MM.1S (cell line): ENCODE data around the gene JMJD7.

ENCODE experiments used
- DNase-seq: peaks from one replicate; pipeline ENCODE4 v3.0.0-alpha.2; 2015
- H2AFZ ChIP-seq: fragments of 300-600 bp; sonication (generic); 2 replicates; pipeline ENCODE4 v1.6.0; 2016; ENCODE audit warnings: antibody characterized with exemption, low read length
- H3F3A ChIP-seq: fragments of 300-600 bp; sonication (generic); 2 replicates; pipeline ENCODE4 v1.6.1; 2016; ENCODE audit warnings: mild to moderate bottlenecking, antibody characterized with exemption, low read length, moderate library complexity, mixed read lengths; ENCODE audit not compliant: insufficient read depth
- H3K27ac ChIP-seq: fragments of 300-600 bp; sonication (generic); 2 replicates; pipeline ENCODE4 v1.5.1; 2016; ENCODE audit warnings: mild to moderate bottlenecking, low read length
- H3K27me3 ChIP-seq: fragments of 300-600 bp; sonication (generic); replicated peaks from 2 replicates; pipeline ENCODE4 v1.6.0; 2016; ENCODE audit warnings: low read length; ENCODE audit not compliant: insufficient read depth
- H3K36me3 ChIP-seq: fragments of 300-600 bp; sonication (generic); replicated peaks from 2 replicates; pipeline ENCODE4 v1.6.1; 2016; ENCODE audit warnings: mild to moderate bottlenecking, low read length, mixed read lengths; ENCODE audit not compliant: insufficient read depth
- H3K4me1 ChIP-seq: fragments of 300-600 bp; sonication (generic); 2 replicates; pipeline ENCODE4 v1.6.1; 2016; ENCODE audit warnings: low read length, mixed read lengths
- H3K4me2 ChIP-seq: fragments of 300-600 bp; sonication (generic); 2 replicates; pipeline ENCODE4 v1.6.0; 2016; ENCODE audit warnings: low read depth, low read length
- H3K4me3 ChIP-seq: fragments of 300-600 bp; sonication (generic); 2 replicates; pipeline ENCODE4 v1.5.1; 2016; ENCODE audit warnings: low read length, mixed read lengths
- H3K79me2 ChIP-seq: fragments of 300-600 bp; sonication (generic); 2 replicates; pipeline ENCODE4 v1.6.1; 2016; ENCODE audit warnings: mixed run types, low read length, mixed read lengths
- H3K9ac ChIP-seq: fragments of 300-600 bp; sonication (generic); 2 replicates; pipeline ENCODE4 v1.6.1; 2016; ENCODE audit warnings: low read length, mixed read lengths
- H3K9me2 ChIP-seq: fragments of 300-600 bp; sonication (generic); replicated peaks from 2 replicates; pipeline ENCODE4 v1.6.1; 2016; ENCODE audit warnings: mild to moderate bottlenecking, low read length, mixed read lengths; ENCODE audit not compliant: insufficient read depth
- H3K9me3 ChIP-seq: fragments of 300-600 bp; sonication (generic); replicated peaks from 2 replicates; pipeline ENCODE4 v1.6.1; 2016; ENCODE audit warnings: mild to moderate bottlenecking, low read length, mixed read lengths; ENCODE audit not compliant: insufficient read depth
- H4K20me1 ChIP-seq: fragments of 300-600 bp; sonication (generic); 2 replicates; pipeline ENCODE4 v1.6.1; 2016; ENCODE audit warnings: mild to moderate bottlenecking, low read length, moderate library complexity, mixed read lengths; ENCODE audit not compliant: insufficient read depth
- CTCF ChIP-seq: fragments of 300-600 bp; sonication (generic); IDR thresholded peaks from 2 replicates; pipeline ENCODE4 v1.5.1; 2016; ENCODE audit warnings: antibody characterized with exemption, low read length, mixed read lengths
- EZH2 ChIP-seq: fragments of 300-600 bp; sonication (generic); optimal IDR thresholded peaks from 2 replicates; pipeline ENCODE3; 2017; ENCODE audit warnings: low read depth, mild to moderate bottlenecking, antibody characterized with exemption, low read length, mixed read lengths
- EZH2phosphoT487 ChIP-seq: fragments of 300-600 bp; sonication (generic); IDR thresholded peaks from 2 replicates; pipeline ENCODE4 v1.6.1; 2018; ENCODE audit warnings: antibody characterized with exemption, low read length

The JMJD7 gene

GRCh38 chr15:41886741-41887140 lies 58.8 kb downstream of the JMJD7 start:
- Histone ChIP-seq H3K27me3 (no peaks in the 10 kb centered on the region), H3F3A (no peaks in the 10 kb centered on the region), H3K9ac (no peak overlapping the region), H4K20me1 (no peaks in the 10 kb centered on the region), H3K9me3 (no peaks in the 10 kb centered on the region), H3K9me2 (no peaks in the 10 kb centered on the region), H3K4me2 (no peak overlapping the region), H3K79me2 (no peaks in the 10 kb centered on the region), H3K27ac (no peak overlapping the region), H3K36me3 (no peaks in the 10 kb centered on the region), H3K4me1 (0 out of 2 replicates have a peak, but pooled peaks cover 2% of the 10 kb centered on the region), H3K4me3 (no peak overlapping the region), H2AFZ (no peak overlapping the region)
- TF ChIP-seq EZH2 (no peak), EZH2phosphoT487 (no peak), CTCF (no peak)
- no peak for DNase-seq

DNA sequence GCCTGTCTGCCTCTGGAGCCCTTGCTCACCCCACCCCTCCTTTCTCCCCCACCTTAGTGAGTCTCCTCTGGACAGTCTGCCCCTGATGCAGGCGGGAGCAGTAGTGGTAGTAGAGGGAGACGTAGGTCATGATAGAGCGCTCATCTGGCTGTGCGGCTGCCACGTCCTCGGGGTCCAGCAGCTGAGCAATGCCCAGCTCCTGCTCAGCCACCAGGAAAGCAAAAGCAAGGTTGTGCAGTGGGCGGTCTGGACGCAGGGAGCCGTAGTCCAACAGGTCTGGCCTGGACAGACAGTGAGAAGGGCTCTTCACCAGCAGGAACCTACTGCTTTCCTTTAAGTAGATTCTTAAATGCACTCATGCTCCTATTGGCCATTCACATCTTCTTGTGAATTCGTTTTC lies 59.3 kb downstream of the JMJD7 start:
- Histone ChIP-seq H3K9me3 (no peaks in the 10 kb centered on the region), H4K20me1 (no peaks in the 10 kb centered on the region), H3K27me3 (no peaks in the 10 kb centered on the region), H2AFZ (no peak overlapping the region), H3K4me3 (no peak overlapping the region), H3F3A (no peaks in the 10 kb centered on the region), H3K9ac (no peak overlapping the region), H3K79me2 (no peaks in the 10 kb centered on the region), H3K9me2 (no peaks in the 10 kb centered on the region), H3K4me2 (no peak overlapping the region), H3K4me1 (0 out of 2 replicates have a peak, but pooled peaks cover 2% of the 10 kb centered on the region), H3K27ac (no peak overlapping the region), H3K36me3 (no peaks in the 10 kb centered on the region)
- TF ChIP-seq EZH2 (no peak), CTCF (no peak), EZH2phosphoT487 (no peak)
- DNase-seq = no peak
